DOHH2 (cell line): ENCODE measurements around the gene AKAP13.

Source experiments
- H3F3A ChIP-seq: fragments of 200-600 bp; sonication (generic), shearing (Covaris generic); 2 replicates; pipeline ENCODE4 v1.6.0; 2016; ENCODE audit warnings: antibody characterized with exemption, mild to moderate bottlenecking; ENCODE audit not compliant: control insufficient read depth, insufficient read depth
- H3K27ac ChIP-seq: fragments of 200-600 bp; sonication (generic); 2 replicates; pipeline ENCODE4 v1.5.1; 2014; ENCODE audit warnings: low read depth, mild to moderate bottlenecking, low read length, moderate library complexity
- H3K27me3 ChIP-seq: fragments of 200-600 bp; sonication (generic); 2 replicates; pipeline ENCODE4 v1.6.1; 2014; ENCODE audit warnings: mild to moderate bottlenecking, low read length, mixed read lengths; ENCODE audit not compliant: control insufficient read depth
- H3K36me3 ChIP-seq: fragments of 200-600 bp; sonication (generic); 2 replicates; pipeline ENCODE4 v1.6.1; 2014; ENCODE audit warnings: mild to moderate bottlenecking, low read length, moderate library complexity, mixed read lengths; ENCODE audit not compliant: control insufficient read depth
- H3K4me1 ChIP-seq: fragments of 200-600 bp; sonication (generic); 2 replicates; pipeline ENCODE4 v1.6.1; 2014; ENCODE audit warnings: mild to moderate bottlenecking, low read length, mixed read lengths; ENCODE audit not compliant: control insufficient read depth
- H3K4me2 ChIP-seq: fragments of 200-600 bp; sonication (generic); 2 replicates; pipeline ENCODE4 v1.6.0; 2014; ENCODE audit warnings: mild to moderate bottlenecking, low read length, moderate library complexity
- H3K4me3 ChIP-seq: fragments of 200-600 bp; sonication (generic); 2 replicates; pipeline ENCODE4 v1.5.1; 2014; ENCODE audit warnings: mild to moderate bottlenecking, low read length, mixed read lengths
- H3K79me2 ChIP-seq: fragments of 200-600 bp; sonication (generic); 2 replicates; pipeline ENCODE4 v1.6.1; 2014; ENCODE audit warnings: mild to moderate bottlenecking, low read length, mixed read lengths; ENCODE audit not compliant: control insufficient read depth
- H3K9me2 ChIP-seq: fragments of 200-600 bp; sonication (generic); replicated peaks from 2 replicates; pipeline ENCODE4 v1.6.1; 2014; ENCODE audit warnings: mild to moderate bottlenecking, low read length, mixed read lengths; ENCODE audit not compliant: control insufficient read depth
- H3K9me3 ChIP-seq: fragments of 200-600 bp; sonication (generic); 2 replicates; pipeline ENCODE4 v1.6.1; 2014; ENCODE audit warnings: antibody characterized with exemption, low read length, mixed read lengths; ENCODE audit not compliant: control insufficient read depth, insufficient read depth
- H4K20me1 ChIP-seq: fragments of 200-600 bp; sonication (generic); 2 replicates; pipeline ENCODE4 v1.6.0; 2014; ENCODE audit warnings: low read depth, mild to moderate bottlenecking, antibody characterized with exemption, low read length, moderate library complexity; ENCODE audit not compliant: control insufficient read depth, insufficient read depth
- EZH2phosphoT487 ChIP-seq: fragments of 200-600 bp; sonication (generic); IDR thresholded peaks from 2 replicates; pipeline ENCODE4 v1.6.1; 2017; ENCODE audit warnings: borderline replicate concordance, mild to moderate bottlenecking, antibody characterized with exemption, low read length, moderate library complexity, mixed read lengths
- TF ChIP-seq, protein P1 (sequence below): fragments of 200-600 bp; sonication (generic); IDR thresholded peaks from one replicate; pipeline ENCODE4 v1.5.1; 2014; ENCODE audit warnings: antibody characterized with exemption, mild to moderate bottlenecking, low read depth, low read length; ENCODE audit not compliant: poor library complexity, severe bottlenecking

AKAP13 gene

DNA sequence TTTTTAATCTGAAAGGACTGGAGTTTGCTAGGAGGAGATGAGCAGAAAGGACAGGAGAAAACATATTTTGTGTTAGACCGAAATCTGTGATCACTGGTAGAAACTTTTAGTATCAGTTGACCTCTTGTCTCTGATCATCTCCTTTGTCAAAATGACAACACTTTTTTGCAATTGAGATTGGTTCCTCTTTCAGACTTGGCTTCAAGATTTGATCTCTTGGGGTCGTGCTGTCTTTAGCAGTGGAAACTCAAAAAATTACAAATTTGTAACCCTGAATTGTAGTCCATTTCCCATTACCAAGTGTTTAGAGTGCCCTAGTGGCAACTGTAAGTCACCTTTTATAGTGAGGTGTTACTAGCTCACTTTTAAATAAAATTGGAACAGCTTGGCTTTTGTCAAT is 306.9 kb downstream of the AKAP13 start:
- H3K9me3 ChIP-seq = no peaks in the 10 kb centered on the region
- H3K27ac ChIP-seq = peak overlapping the region; percentile 93
- no peaks in the 10 kb centered on the region for H4K20me1 ChIP-seq
- peaks cover 64% of the 10 kb centered on the region for H3K36me3 ChIP-seq
- no peaks in the 10 kb centered on the region for H3K27me3 ChIP-seq
- H3K4me2 ChIP-seq = peak overlapping the region; percentile 66
- H3K9me2 ChIP-seq = no peaks in the 10 kb centered on the region
- H3K4me1 ChIP-seq = peaks cover 90% of the 10 kb centered on the region
- peak overlapping the region; percentile 41 for H3K4me3 ChIP-seq
- TF ChIP-seq EZH2phosphoT487 = no peak
- TF ChIP-seq, protein P1, sequence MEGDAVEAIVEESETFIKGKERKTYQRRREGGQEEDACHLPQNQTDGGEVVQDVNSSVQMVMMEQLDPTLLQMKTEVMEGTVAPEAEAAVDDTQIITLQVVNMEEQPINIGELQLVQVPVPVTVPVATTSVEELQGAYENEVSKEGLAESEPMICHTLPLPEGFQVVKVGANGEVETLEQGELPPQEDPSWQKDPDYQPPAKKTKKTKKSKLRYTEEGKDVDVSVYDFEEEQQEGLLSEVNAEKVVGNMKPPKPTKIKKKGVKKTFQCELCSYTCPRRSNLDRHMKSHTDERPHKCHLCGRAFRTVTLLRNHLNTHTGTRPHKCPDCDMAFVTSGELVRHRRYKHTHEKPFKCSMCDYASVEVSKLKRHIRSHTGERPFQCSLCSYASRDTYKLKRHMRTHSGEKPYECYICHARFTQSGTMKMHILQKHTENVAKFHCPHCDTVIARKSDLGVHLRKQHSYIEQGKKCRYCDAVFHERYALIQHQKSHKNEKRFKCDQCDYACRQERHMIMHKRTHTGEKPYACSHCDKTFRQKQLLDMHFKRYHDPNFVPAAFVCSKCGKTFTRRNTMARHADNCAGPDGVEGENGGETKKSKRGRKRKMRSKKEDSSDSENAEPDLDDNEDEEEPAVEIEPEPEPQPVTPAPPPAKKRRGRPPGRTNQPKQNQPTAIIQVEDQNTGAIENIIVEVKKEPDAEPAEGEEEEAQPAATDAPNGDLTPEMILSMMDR = peak; percentile 25
- peaks cover 26% of the 10 kb centered on the region for H3K79me2 ChIP-seq
- H3F3A ChIP-seq = peaks cover 51% of the 10 kb centered on the region

DNA sequence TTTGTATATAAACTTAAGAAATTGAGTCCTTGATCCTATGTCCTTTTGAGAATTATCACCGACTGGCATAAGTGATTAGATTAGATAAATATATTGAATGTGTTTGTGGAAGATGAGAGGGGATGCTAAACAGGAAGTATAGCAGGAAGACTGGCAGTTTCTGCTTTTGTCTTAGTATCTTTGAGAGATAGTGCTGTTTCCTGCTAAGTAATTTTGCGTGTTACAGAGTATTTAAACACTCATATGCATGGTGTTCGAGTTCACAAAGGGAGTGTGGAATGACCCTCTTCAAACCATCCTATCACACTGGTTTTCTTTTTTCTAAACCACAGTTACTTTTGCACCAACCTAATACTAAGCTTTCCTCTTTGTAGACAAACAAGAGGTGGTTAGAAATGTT is 308.3 kb downstream of the AKAP13 start:
- Histone ChIP-seq H3K36me3 (peaks cover 68% of the 10 kb centered on the region), H3K4me1 (peaks cover 90% of the 10 kb centered on the region), H3K27me3 (no peaks in the 10 kb centered on the region), H3K79me2 (peaks cover 40% of the 10 kb centered on the region), H3K27ac (peak overlapping the region; percentile 93), H4K20me1 (no peaks in the 10 kb centered on the region), H3F3A (peaks cover 58% of the 10 kb centered on the region), H3K9me3 (no peaks in the 10 kb centered on the region), H3K4me3 (peak overlapping the region; percentile 80), H3K9me2 (no peaks in the 10 kb centered on the region), H3K4me2 (peak overlapping the region; percentile 66)
- TF ChIP-seq EZH2phosphoT487 = no peak
- TF ChIP-seq, protein P1 = no peak

DNA sequence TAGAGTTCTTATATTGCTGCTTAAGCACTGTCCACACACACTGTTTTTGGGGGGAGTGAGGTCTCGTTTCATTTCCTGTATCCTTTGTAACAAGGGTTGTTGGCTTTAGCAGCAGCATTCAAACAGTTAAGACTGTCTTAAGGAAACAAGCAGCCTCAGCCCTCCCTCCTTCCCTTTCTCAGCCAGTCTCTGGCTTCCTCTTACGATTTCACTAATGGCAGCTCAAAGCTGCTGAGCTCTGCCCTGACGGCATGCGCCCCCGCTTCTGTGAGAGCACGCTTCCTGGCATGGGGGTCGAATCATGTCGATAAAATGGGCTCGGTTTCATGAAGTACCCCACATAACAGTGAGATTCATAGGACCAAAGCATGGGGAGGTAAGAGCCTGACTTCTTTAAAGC is 309.3 kb downstream of the AKAP13 start:
- H3K27ac ChIP-seq = peak overlapping the region; percentile 93
- H3K4me1 ChIP-seq = peaks cover 90% of the 10 kb centered on the region
- no peaks in the 10 kb centered on the region for H3K27me3 ChIP-seq
- peak overlapping the region; percentile 66 for H3K4me2 ChIP-seq
- H3K9me2 ChIP-seq = no peaks in the 10 kb centered on the region
- peaks cover 54% of the 10 kb centered on the region for H3F3A ChIP-seq
- H3K4me3 ChIP-seq = peak overlapping the region; percentile 80
- H3K9me3 ChIP-seq = no peaks in the 10 kb centered on the region
- H4K20me1 ChIP-seq = no peaks in the 10 kb centered on the region
- TF ChIP-seq, protein P1 = no peak
- no peak for TF ChIP-seq EZH2phosphoT487
- peaks cover 49% of the 10 kb centered on the region for H3K79me2 ChIP-seq
- peaks cover 68% of the 10 kb centered on the region for H3K36me3 ChIP-seq
